Activated T-cell treated with anti-CD3 and anti-CD28 coated beads, Interleukin-2, amount 50 U/mL, for 72 hours (primary cell): ENCODE results near the gene RPS19. TPM values are rescaled to one million over a fixed set of nuclear protein-coding genes. Genes with fewer than 3 reads are reported as not detected.

Source experiments
- ATAC-seq, 2 donors: fragments of 150-1000 bp; cut with Tn5 transposase; replicated peaks in 1 of 2; 2 replicates each; pipeline ENCODE4 v1.10.0; 2021; ENCODE audit warnings: moderate library complexity in 2 of 2, mild to moderate bottlenecking in 1 of 2
- DNase-seq, 2 donors: peaks; one replicate each; pipeline ENCODE4 v3.0.0; 2021 to 2022; ENCODE audit warnings: mixed read lengths in 1 of 2
- H3K27ac Mint-ChIP-seq: one replicate; pipeline ENCODE4 v1.8.0; 2022; ENCODE audit warnings: mild to moderate bottlenecking, moderate library complexity, mixed read lengths
- H3K27me3 Mint-ChIP-seq: one replicate; pipeline ENCODE4 v1.8.0; 2022; ENCODE audit warnings: low read depth, mixed read lengths
- H3K36me3 Mint-ChIP-seq, 2 donors: one replicate each; pipeline ENCODE4 v1.8.0; 2022; ENCODE audit warnings: mixed read lengths in 2 of 2, mild to moderate bottlenecking in 1 of 2; ENCODE audit not compliant: insufficient read depth in 2 of 2
- H3K4me1 Mint-ChIP-seq: one replicate; pipeline ENCODE4 v1.8.0; 2022; ENCODE audit warnings: low read depth, mixed read lengths
- H3K4me3 Mint-ChIP-seq, 2 donors: one replicate each; pipeline ENCODE4 v1.8.0; 2022; ENCODE audit warnings: mild to moderate bottlenecking in 2 of 2, mixed read lengths in 2 of 2, moderate library complexity in 2 of 2
- H3K9me3 Mint-ChIP-seq, 2 donors: one replicate each; pipeline ENCODE4 v1.8.0; 2022; ENCODE audit warnings: mixed read lengths in 2 of 2
- total RNA-seq, 2 donors: library from RNA; stranded (reverse); gene quantifications; one replicate each; pipeline ENCODE4 v1.2.3, GENCODE V29; 2022

RPS19 gene
- total RNA-seq, 2 donors from 2014 or later: 4,101 to 4,133 TPM

GRCh38 chr19:41887711-41888382 lies 27.8 kb downstream of the RPS19 start:
- H3K27ac Mint-ChIP-seq: peak overlapping the region; percentile 93
- DNase-seq (peak; percentile 90 to 92), ATAC-seq (peak; percentile 66 to 67)
- peaks cover 67% of the 10 kb centered on the region for H3K4me1 Mint-ChIP-seq
- H3K36me3 Mint-ChIP-seq: peaks cover 8 to 33% of the 10 kb centered on the region in 2 donors
- no peaks in the 10 kb centered on the region for H3K9me3 Mint-ChIP-seq
- peak overlapping the region; percentile 68 to 95 for H3K4me3 Mint-ChIP-seq
- H3K27me3 Mint-ChIP-seq: no peaks in the 10 kb centered on the region

DNA sequence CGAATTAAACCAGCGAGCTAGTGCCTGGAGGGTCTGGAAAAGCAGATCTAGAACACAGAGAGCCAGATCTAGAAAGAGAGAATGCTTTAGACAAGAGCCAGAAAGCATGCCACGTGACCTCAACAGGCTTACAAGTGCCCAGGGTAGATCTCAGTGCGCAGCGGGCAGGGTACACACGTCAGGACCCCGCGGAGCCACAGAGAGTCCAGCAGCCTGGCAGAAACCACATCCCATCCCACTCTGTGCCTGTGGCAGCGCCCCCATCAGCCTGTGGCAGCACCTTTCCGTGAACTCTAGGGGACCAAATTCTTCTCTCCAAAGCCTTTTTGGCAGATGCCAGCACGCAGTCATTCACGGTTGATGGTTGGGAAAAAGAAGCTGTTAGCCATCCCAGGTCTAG lies 28.9 kb downstream of the RPS19 start:
- H3K27me3 Mint-ChIP-seq: no peaks in the 10 kb centered on the region
- peaks cover 70% of the 10 kb centered on the region for H3K4me1 Mint-ChIP-seq
- H3K9me3 Mint-ChIP-seq: no peaks in the 10 kb centered on the region
- DNase-seq: no peak
- peak overlapping the region; percentile 47 for H3K27ac Mint-ChIP-seq
- H3K4me3 Mint-ChIP-seq: peak overlapping the region; percentile 51 to 95
- no peak for ATAC-seq
- H3K36me3 Mint-ChIP-seq: peaks cover 9 to 30% of the 10 kb centered on the region in 2 donors

DNA sequence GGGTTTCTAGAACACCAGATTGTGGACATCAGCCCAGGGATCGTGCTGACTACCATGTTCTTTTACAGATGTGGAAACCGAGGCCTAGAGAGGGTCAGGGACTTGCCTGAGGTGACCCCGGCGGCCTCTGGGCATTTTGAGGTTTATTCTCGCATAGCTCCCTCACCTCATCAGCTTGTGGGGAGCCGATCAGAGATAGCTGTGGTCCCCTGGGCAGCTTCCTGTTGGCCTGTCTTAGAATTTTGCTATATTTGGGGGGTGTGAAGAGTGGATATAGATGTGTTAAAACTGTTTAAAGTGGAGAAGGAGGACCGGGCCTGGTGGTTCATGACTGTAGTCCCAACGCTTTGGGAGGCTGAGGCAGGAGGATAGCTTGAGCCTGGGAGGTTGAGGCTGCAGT lies 29.8 kb downstream of the RPS19 start:
- Mint-ChIP-seq H3K27me3 (no peaks in the 10 kb centered on the region), H3K4me1 (peaks cover 67% of the 10 kb centered on the region), H3K36me3 (peaks cover 10 to 29% of the 10 kb centered on the region in 2 donors), H3K27ac (peak overlapping the region; percentile 90), H3K4me3 (peak overlapping the region in 1 of 2 donors; percentile 16), H3K9me3 (no peaks in the 10 kb centered on the region)
- DNase-seq (no peak), ATAC-seq (no peak)

DNA sequence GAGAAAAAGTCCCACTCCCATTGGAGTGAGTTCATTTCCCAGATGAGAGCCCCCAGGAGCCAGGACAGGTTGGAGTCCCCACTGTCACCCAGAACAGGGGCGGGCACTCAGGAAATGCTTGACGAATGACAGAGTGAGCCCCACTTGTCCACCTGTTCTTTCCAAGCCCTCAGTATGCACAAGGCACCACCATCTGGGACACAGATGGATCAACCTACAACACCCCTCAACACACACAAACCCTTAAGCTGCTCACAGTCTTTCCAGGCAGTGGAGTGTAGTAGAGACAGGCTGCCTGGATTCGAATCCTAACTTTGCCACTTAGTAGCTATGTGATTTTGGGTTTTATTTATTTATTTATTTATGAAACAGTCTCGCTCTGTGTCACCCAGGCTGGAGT lies 30.9 kb downstream of the RPS19 start:
- DNase-seq: no peak
- Mint-ChIP-seq H3K4me1 (peaks cover 65% of the 10 kb centered on the region), H3K4me3 (no peak overlapping the region), H3K27ac (no peak overlapping the region), H3K36me3 (peaks cover 13 to 29% of the 10 kb centered on the region in 2 donors), H3K9me3 (no peaks in the 10 kb centered on the region), H3K27me3 (no peaks in the 10 kb centered on the region)
- ATAC-seq: no peak

- H3K9me3 Mint-ChIP-seq: no peaks in the 10 kb centered on the region
- DNase-seq: no peak
- no peak for ATAC-seq
Observed at GRCh38 chr19:41892173-41892902, 32.3 kb downstream of the RPS19 start.

GRCh38 chr19:41893899-41894298 lies 33.8 kb downstream of the RPS19 start:
- H3K4me3 Mint-ChIP-seq: peak overlapping the region in 1 of 2 donors; percentile 4

More at GRCh38 chr19:41892173-41892902, 32.3 kb downstream of the RPS19 start:
- no peak overlapping the region for H3K27ac Mint-ChIP-seq
- H3K36me3 Mint-ChIP-seq: peaks cover 15 to 29% of the 10 kb centered on the region in 2 donors
- H3K4me1 Mint-ChIP-seq: peaks cover 53% of the 10 kb centered on the region
- no peaks in the 10 kb centered on the region for H3K27me3 Mint-ChIP-seq
- H3K4me3 Mint-ChIP-seq: no peak overlapping the region

DNA sequence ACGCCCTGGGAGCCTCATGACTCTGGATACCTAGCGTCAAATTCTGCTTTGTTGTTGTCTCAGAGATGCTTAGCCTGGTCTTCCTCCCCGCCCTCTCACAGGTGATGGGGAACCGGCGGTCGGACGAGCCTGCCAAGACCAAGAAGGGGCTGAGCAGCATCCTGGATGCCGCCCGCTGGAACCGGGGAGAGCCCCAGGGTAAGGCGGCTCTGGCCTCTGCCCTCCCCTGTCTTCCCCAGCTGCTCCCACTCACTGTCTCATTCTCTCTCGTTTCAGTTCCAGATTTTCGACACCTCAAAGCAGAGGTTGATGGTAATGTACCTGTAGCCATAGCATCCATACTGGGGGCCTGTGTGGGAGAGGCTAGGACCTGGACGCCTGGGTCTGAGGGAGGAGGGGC lies 34.3 kb downstream of the RPS19 start:
- no peaks in the 10 kb centered on the region for H3K9me3 Mint-ChIP-seq
- H3K27ac Mint-ChIP-seq: peak overlapping the region; percentile 90
- H3K4me3 Mint-ChIP-seq: no peak overlapping the region
- no peak for ATAC-seq
- peaks cover 39% of the 10 kb centered on the region for H3K4me1 Mint-ChIP-seq
- no peak for DNase-seq
- H3K27me3 Mint-ChIP-seq: no peaks in the 10 kb centered on the region
- peaks cover 13 to 32% of the 10 kb centered on the region in 2 donors for H3K36me3 Mint-ChIP-seq

More at GRCh38 chr19:41893899-41894298, 33.8 kb downstream of the RPS19 start:
- Mint-ChIP-seq H3K9me3 (no peaks in the 10 kb centered on the region), H3K36me3 (peaks cover 13 to 33% of the 10 kb centered on the region in 2 donors), H3K4me1 (peaks cover 40% of the 10 kb centered on the region), H3K27me3 (no peaks in the 10 kb centered on the region), H3K27ac (peak overlapping the region; percentile 90)
- ATAC-seq (peak; percentile 33 to 53), DNase-seq (no peak)

GRCh38 chr19:41895745-41896580 lies 35.9 kb downstream of the RPS19 start:
- peak overlapping the region; percentile 11 to 24 for H3K4me3 Mint-ChIP-seq
- no peak for DNase-seq

GRCh38 chr19:41896581-41896942 lies 36.5 kb downstream of the RPS19 start:
- Mint-ChIP-seq H3K4me1 (peaks cover 22% of the 10 kb centered on the region), H3K27ac (peak overlapping the region; percentile 90), H3K36me3 (peaks cover 13 to 28% of the 10 kb centered on the region in 2 donors), H3K9me3 (no peaks in the 10 kb centered on the region), H3K27me3 (no peaks in the 10 kb centered on the region), H3K4me3 (peak overlapping the region in 1 of 2 donors; percentile 24)
- no peak for DNase-seq
- no peak for ATAC-seq

More at GRCh38 chr19:41895745-41896580, 35.9 kb downstream of the RPS19 start:
- Mint-ChIP-seq H3K36me3 (peaks cover 13 to 30% of the 10 kb centered on the region in 2 donors), H3K27me3 (no peaks in the 10 kb centered on the region), H3K9me3 (no peaks in the 10 kb centered on the region), H3K4me1 (peaks cover 26% of the 10 kb centered on the region), H3K27ac (peak overlapping the region; percentile 90)
- peak; percentile 61 to 67 for ATAC-seq

DNA sequence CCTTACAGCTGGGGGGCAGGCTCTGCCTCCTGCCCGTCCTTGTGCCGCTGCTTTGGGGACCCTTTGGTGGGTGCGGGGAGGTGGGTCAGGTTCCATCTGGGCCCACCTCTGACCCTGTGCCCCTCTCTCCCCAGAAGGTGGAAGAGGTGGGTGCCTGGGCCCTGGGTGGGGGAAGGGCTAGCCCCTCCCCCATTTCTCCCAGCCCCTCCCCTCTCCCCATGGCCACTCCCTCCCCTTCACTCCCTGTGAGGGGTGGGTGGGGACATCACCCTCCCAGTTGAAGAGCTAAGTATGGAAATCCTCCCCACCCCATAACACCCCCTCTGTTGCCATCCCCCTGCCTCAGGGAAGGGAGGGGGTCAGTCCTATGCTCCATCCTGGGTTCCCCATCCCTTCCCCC lies 37.1 kb downstream of the RPS19 start:
- H3K4me3 Mint-ChIP-seq: no peak overlapping the region
- DNase-seq (no peak), ATAC-seq (no peak)
- H3K4me1 Mint-ChIP-seq: peaks cover 23% of the 10 kb centered on the region
- H3K27ac Mint-ChIP-seq: no peak overlapping the region
- no peaks in the 10 kb centered on the region for H3K9me3 Mint-ChIP-seq
- peaks cover 13 to 32% of the 10 kb centered on the region in 2 donors for H3K36me3 Mint-ChIP-seq
- no peaks in the 10 kb centered on the region for H3K27me3 Mint-ChIP-seq

DNA sequence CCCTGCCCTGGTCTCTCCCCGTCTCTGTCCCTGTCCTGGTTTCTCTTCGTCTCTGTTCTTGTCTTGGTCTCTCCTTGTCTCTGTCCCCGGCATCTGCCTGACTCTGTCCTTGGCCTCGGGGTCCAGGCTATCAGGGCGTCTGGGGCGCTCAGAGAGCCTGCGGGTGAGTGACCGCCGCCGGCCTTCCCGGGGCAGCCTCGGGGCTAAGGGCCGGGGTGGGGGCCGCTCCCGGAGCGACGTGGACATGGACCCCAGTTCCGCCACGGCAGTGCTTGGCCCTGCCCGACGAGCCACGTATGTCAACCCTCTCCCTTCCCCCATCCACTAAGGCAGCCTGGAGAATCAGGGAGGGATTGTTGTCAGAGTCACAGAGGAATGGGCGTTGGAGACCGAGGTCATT lies 37.8 kb downstream of the RPS19 start:
- no peaks in the 10 kb centered on the region for H3K9me3 Mint-ChIP-seq

DNA sequence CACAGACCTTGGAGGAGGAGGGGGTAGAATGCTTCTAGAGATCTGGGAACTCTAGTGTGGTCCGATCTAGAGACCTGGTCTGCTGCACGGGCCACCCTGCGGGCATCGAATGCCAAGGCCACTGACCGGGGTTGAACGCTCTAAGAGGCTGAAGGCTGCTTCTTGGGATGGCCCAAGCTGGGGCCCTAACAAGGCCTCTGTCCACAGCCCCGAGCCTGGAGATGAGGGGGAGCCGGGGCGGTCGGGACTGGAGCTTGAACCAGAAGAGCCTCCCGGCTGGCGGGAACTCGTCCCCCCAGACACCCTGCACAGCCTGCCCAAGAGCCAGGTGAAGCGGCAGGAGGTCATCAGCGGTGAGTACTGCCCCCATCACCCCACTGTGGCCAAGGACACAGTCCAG lies 38.2 kb downstream of the RPS19 start:
- Mint-ChIP-seq H3K9me3 (no peaks in the 10 kb centered on the region), H3K36me3 (peaks cover 13 to 31% of the 10 kb centered on the region in 2 donors), H3K4me1 (peaks cover 21% of the 10 kb centered on the region), H3K27ac (peak overlapping the region; percentile 21), H3K4me3 (no peak overlapping the region), H3K27me3 (no peaks in the 10 kb centered on the region)
- no peak for ATAC-seq
- no peak for DNase-seq

More for the DNA sequence above, 37.8 kb downstream of the RPS19 start:
- peaks cover 25% of the 10 kb centered on the region for H3K4me1 Mint-ChIP-seq
- no peak for DNase-seq
- peaks cover 13 to 32% of the 10 kb centered on the region in 2 donors for H3K36me3 Mint-ChIP-seq
- ATAC-seq: no peak
- no peaks in the 10 kb centered on the region for H3K27me3 Mint-ChIP-seq
- H3K4me3 Mint-ChIP-seq: no peak overlapping the region
- peak overlapping the region; percentile 30 for H3K27ac Mint-ChIP-seq
